GM19438 (cell line): ENCODE results near the gene AQP2.

Experiments
- ATAC-seq: cut with Tn5 transposase; IDR thresholded peaks from one replicate; pipeline ENCODE4 v1.9.1; 2021; ENCODE audit warnings: low read depth; ENCODE audit not compliant: unreplicated experiment

Gene AQP2

GRCh38 chr12:49950273-49951251 is at the start of gene AQP2:
Gene AQP2 (plus strand): TSS chr12:49950737. CDS start chr12:49950831, 94 bp downstream.
- ATAC-seq: no peak

DNA sequence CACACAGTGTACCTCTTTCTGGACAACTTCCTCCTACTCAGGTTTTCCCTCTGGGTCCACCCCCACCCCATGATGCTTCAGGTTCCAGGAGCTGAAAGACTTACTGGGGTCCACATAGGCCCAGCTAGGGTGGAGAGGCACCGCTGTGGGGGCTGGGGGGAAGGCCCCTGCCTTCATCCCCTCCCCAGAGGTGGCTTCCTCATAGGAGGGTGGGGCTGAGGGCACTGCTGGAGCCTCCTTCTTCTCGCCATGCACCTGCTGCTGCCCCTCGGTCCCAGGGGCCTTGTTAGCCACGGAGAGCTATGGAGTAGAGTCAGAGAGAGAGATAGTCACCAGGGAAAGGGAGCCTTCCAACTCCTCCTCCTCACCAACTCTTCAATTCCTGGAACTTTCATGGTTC is 49.5 kb upstream of the AQP2 start:
- ATAC-seq: no peak

DNA sequence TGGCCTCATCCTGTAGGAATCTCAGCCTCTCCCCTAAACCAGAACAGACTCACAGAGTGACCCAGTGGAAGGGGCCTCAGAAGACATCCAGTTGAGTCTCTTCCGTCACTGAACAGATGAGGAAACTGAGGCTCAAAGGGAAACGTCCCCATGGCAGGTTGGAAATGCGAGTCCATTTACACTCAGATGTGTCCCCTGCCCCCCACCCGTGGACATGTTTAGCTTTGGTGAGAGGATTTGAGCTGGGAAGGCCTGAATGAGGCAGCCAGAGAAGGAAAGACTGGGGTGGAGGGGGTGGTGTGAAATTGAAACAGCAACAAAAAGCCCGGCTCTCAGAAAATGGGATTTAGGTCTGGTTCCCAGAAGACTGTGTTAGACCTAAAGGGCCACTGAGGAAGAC is 48.6 kb upstream of the AQP2 start:
- ATAC-seq: no peak

DNA sequence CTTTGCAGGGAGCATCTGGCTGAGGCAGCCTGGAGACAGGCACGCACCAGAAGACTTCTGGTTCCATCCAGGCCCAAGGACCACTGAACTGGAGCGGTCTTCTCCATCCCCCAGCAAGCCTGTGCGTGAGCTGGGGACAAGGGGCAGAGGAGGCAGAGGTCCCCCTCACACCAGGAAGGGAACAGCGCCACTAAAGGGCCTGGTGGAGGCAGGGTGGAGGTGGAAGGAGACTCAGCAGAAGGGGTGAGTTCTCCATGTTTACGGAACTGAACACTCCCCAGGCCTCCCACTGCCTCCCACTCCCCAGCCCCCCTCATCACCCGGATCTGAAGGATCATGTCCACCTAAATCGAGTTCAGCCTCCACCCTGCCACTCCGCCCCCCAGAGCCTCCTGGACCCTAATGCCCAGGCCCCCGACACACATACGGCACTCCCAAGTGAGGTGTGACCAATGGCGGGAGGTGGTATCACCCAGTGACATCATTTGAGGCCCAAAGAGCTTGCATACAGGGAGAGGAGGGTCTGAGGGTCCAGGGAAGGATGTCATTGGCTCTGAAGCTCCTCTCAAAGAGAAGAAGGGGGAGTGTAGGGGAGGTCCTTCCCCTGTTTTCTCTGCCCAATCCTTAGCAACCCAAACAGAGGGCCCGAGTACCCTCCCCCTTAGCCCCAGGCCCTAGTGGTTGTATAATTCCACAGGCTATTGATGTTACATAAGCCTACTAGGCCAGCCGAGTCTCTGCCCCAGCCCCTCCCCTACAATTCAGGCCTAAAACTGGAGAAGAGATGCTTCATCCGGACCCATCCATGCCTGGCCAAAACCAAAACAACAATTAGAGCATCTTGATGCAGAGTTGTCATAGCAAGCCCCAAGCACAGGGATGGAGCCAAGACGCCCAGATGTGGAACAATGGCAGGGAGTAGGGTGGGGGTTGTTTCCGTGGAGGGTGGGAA is 47.9 kb upstream of the AQP2 start:
- ATAC-seq: no peak

DNA sequence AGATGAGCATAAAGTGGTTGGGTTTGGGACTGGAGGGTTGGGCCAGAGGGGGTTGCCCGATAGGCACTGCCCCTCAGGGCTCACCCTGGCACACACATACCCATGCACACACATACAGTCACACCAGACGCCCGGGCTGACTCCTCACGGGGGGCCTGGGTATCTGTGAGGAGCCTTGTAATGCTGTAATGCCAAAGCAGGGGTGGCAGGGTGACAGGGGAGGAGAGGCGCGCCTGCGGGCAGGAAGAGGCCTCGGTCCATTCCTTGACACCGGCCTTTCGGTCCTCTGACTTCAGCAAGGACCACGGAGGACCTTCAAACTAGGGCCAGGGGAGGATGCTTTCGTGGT is 47.2 kb upstream of the AQP2 start:
- no peak for ATAC-seq

DNA sequence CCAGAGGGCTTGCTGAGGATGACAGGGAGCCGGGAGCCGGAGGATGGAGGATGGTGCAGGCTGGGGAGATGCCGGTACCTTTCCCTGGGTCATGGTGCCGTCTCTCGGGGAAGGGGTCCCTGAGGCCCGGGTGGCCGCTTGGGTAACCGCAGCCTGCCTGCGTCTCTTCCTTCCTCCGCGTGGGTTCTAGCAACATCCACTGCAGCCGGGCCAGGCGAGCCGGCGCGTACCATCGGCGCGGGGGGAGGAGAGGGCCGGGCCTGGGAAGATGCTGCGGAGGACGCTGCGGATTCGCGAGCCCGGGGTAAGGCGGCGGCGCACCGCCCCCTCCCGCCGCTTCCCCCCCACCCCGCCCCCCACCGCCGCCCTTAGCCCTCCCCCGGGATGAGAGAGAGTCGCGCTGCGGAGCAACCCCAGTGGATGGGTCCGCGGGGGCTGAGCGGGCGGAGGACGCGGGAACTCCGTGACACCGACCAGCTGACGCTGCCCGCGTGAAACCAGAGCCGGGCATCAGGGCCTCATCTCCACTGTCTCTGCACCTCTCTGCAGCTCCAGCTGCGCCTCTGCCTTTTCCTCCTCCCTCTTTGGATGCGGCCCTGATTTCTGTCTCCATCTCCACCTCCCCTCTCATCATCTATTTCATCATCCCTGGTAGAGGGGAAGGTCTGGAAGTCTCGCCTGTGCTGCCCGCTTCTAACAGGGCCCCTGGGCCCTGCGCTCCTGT is 46.7 kb upstream of the AQP2 start, which contains the start of gene FAIM2:
FAIM2 (minus strand) TSS at position 201 of the 724 bp plus-strand sequence; CDS start at position 93, 108 bp downstream.
- no peak for ATAC-seq

DNA sequence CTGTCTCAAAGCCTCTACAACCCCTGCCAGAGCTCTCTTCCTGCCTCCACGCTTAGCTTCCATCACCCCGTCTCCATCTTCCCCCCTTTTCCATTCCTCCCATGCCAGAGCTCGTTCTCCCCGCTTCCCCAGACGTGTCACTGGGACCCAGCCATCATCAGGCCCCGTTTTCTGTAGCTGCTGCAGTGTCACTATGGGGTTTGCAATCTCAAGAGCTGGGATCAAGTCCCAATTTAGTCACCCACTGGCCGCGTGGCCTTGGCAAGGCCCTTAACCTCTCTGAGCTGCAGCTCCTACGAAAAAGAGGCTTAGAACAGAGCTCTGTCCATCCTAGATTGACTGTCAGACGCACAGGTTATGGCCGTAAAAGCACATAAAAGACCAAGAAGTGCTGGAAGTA is 45.9 kb upstream of the AQP2 start:
- no peak for ATAC-seq

GRCh38 chr12:49905718-49906314 is 44.7 kb upstream of the AQP2 start:
- no peak for ATAC-seq

DNA sequence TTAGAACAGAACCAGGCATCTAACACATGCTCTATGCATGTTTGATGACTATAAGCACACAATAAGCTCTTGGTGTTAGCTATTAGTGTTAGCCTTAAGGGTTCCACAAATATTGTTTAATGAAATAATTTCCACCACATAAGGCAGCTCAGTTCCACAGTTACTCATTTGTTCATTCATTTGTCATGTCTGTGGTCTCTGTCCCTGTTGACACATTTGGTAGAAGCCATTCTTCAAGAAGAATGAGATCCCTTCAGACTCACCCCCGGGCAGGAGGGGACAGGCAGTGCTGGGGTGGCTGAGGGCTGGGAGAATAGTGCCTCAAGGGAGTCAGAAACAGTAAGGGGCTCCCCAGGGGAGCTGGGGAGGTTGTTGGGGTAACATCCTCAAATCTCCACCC is 43.2 kb upstream of the AQP2 start:
- no peak for ATAC-seq

- ATAC-seq: no peak
These were observed 41.2 kb upstream of the AQP2 start for GRCh38 chr12:49909356-49909755.

DNA sequence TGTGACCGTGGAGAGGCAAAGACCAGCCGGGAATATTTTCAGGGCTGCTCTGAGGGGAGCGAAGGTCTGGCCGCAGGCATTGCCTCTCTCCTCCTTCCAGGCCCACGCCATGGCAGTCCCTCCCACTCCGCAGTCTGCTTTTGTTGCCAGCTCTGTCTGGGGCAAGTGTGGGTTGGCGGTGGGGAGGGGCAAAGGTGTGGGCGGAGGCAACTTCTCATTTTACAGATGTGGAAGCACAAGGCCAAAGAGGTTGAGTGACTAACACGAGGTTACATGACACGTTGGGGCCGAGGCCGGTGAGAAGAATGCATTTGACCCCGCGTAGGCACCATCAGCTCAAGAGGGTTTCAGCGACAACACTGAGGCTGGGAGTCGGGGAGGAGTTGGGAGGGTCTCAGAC is 40.7 kb upstream of the AQP2 start:
- ATAC-seq: no peak

DNA sequence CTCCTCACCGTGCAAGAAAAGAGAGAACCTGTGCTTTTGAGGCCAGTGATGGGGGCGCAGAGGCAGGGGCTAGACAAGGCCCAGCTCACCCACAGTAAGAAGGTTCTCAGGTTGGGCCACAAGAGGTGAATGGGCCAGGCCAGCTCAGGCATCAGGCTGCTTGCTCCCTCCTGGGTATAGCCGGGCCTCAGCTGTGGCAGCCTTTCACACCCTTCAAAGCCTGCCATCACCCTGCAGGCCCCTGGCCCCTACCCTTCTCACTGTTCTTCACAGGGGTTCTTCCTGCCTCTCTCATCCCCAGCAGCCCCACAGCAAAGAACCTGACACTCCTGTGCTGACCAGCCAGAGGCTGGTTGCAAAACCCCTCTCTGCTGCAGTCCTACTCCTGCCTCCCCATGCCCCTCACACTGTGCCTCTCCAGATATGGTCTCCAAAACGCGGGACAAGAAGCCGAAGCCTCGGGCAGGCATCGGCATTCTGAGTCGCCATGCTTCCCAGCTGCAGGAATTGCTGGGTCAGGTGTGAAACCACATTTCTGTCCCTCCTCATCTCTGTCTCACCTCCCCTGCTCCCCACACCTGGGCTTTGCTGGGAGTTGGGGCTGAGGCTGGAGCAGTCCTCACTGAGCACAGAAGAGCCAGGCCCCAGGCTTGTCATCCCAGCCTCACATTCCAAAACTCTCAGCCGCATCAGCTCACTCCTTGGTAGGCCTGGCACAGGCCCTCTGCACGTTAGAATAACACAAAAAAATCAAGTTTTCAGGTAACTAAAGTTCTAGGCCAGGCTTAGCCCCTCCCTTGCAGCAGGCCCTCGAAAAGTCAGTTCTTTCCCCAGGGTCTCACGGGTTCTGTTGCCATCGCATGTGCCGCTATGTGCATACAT is 40.0 kb upstream of the AQP2 start:
- no peak for ATAC-seq

- no peak for ATAC-seq
These were observed 39.3 kb upstream of the AQP2 start for GRCh38 chr12:49911213-49911605.

DNA sequence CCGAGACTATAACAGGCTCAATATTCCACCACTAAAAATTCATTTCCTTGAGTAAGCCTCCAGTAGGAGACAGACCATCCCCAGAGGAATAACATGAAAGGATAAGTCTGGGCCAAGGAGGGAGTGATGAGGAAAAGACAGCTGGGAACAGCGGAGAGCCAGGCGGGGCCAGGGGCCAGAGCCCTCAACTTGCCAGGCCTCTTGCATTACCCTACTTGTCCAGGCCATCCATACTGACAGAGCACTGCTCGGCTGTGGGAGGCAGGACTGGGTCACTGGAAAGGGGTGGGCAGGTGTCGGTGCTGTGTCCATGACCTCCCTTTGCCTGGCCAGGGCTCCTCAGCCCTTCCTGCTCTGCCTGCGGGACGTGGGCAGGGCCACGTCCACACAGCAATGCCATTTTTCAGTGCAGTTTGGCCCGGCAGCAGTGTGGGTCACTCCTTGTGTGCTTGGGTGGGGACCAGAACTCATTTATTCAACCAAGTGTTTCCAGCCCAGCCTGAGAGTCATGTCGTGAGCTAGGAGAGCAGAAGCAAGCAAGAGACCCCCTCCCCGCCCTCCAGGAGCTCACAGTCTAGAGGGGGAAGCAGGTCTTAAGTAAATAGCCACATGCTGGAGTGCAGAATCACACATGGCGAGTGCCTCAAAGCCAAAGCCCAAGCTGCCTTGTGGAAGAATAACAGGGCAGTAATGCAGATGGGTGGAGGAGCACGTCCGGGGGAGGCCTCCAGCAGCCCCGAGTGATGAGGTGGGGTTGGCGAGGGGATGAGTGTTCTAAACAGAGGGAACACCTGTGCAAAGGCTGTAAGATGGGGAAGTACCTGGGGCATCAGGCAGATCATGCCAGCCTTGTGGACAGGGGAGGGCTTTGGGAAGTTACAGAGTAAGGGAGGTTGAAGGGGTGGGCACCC is 37.9 kb upstream of the AQP2 start:
- no peak for ATAC-seq

DNA sequence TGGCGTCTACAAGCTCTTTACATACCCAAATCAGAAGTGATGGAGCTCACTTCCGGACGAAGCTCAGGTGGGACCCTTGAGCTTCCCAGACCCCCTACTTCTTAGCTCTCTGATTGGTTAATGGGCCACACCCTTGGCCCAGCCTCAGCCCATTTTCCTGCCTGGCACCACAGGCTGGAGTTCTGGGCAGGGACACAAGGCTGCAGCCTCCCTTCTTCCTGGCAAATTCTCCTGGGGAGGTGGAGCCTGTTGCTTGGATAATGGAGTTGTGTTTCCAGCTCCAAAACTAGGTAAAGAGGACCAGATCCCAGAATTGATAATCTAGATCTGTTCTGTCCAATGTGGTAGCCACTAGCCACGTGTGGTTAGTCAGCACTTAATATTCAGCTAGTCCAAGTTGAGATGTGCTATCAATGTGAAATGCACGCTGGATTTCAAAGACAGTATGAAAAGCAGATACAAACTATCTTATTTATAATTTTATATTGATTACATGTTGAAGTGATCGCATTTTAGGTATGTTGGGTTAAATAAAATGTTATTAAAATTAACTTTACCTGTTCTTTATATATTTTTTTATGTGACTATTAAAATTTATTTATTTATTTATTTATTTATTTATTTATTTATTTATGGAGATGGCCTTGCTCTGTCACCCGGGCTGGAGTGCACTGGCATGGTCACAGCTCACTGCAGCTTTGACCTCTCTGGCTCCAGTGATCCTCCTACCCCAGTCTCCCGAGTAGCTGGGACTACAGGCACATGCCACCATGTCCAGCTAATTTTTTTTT is 34.2 kb upstream of the AQP2 start:
- no peak for ATAC-seq

DNA sequence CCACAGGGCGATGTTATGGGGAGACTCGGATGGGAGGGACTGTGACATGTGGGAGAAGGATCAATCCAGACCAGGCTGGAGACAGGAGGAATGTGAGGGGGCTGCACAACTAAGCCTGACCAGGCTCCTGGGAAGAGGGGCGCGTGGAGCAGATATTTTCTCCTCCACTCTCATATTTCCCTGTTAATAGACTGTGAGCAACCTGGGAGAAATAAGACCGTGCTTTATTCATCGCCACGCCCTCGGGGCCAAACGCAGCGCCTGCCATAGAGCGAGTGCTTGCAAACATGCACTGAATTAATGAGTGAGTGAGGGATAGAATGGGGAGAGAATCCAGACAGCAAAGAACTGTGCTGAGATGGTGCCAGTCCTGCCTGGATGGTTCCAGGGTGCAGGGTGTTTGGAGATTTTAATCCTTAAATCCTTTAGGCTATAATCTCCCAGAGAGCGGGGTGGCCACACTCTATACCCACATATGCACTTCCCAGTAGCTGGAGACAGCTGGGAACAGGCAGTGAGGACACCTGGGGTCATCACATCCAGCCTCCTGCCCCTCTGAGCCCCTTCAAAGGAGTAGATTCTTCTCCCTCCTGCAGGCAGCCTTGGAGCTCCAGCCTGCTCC is 33.3 kb upstream of the AQP2 start:
- no peak for ATAC-seq

DNA sequence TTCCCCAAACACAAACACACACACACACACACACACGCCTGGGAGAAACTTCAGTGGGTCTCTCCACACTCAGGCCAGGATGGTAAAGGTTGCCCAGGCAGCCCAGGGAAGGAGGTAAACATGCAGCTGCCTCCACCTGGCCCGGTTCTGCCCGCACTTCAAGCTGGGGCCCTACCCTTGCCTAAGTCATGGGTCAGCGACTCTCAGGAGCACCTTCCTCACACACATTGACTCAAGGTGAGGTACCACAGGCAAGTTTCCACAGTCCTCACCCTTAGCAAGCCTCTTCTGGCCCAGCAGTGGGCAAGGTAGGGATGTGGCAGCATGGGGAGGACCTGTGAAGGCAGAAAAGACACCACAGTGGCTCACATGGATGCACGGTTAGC is 32.8 kb upstream of the AQP2 start:
- no peak for ATAC-seq
